H1 (cell line): ENCODE results near the gene AP2A2. TPM values are rescaled to one million over a fixed set of nuclear protein-coding genes. Genes with fewer than 3 reads are reported as not detected.

Source experiments
- CTCF ChIA-PET: fragments of 300-600 bp; sonication (Branson Sonifier 250); formaldehyde crosslinking; loops from one replicate; lab custom pipeline; 2021; ENCODE audit not compliant: partially characterized antibody; lab: Charles Lee
- POLR2A ChIA-PET: fragments of 300-600 bp; sonication (Branson Sonifier 250); formaldehyde crosslinking; loops from one replicate; lab custom pipeline; 2021; ENCODE audit warnings: inconsistent platforms; ENCODE audit not compliant: partially characterized antibody; lab: Charles Lee
- DNase-seq, 2 experiments: peaks; one replicate each; pipeline versions ENCODE4 v3.0.0 to v3.0.0-alpha.2; 2010 to 2022; ENCODE audit warnings: low spot score in 2 of 2, low read depth in 1 of 2, mixed read lengths in 1 of 2
- FAIRE-seq: peaks from 2 replicates; lab custom pipeline; 2011; peaks lifted over from hg19 to GRCh38; lab: Jason Lieb, UNC
- H2AFZ ChIP-seq: 2 replicates; pipeline ENCODE4 v1.8.1; 2012; ENCODE audit warnings: low read length, inconsistent platforms
- H2AK5ac ChIP-seq: 2 replicates; pipeline ENCODE4 v1.6.1; 2013; ENCODE audit warnings: low read depth, low read length
- H2BK120ac ChIP-seq: replicated peaks from 2 replicates; pipeline ENCODE3; 2013; ENCODE audit warnings: low read depth, low read length, inconsistent platforms
- H2BK12ac ChIP-seq: 2 replicates; pipeline ENCODE4 v1.6.1; 2013; ENCODE audit warnings: low read depth, low read length
- H2BK15ac ChIP-seq: 2 replicates; pipeline ENCODE4 v1.6.1; 2013; ENCODE audit warnings: low read length
- H2BK20ac ChIP-seq: 2 replicates; pipeline ENCODE4 v1.6.1; 2013; ENCODE audit warnings: low read length
- H2BK5ac ChIP-seq: 2 replicates; pipeline ENCODE4 v1.6.1; 2013; ENCODE audit warnings: low read depth, low read length
- H3K14ac ChIP-seq: 2 replicates; pipeline ENCODE4 v1.6.1; 2013; ENCODE audit warnings: inconsistent platforms; ENCODE audit not compliant: insufficient read length
- H3K18ac ChIP-seq: 2 replicates; pipeline ENCODE4 v1.6.1; 2013; ENCODE audit warnings: low read length; ENCODE audit errors: extremely low read depth
- H3K23ac ChIP-seq: 2 replicates; pipeline ENCODE4 v1.6.1; 2013; ENCODE audit warnings: inconsistent platforms; ENCODE audit not compliant: insufficient read length
- H3K23me2 ChIP-seq: 2 replicates; pipeline ENCODE4 v1.6.1; 2013; ENCODE audit warnings: low read depth, low read length
- H3K27ac ChIP-seq: 2 replicates; pipeline ENCODE4 v1.6.1; 2011; ENCODE audit warnings: low read depth, low read length, inconsistent platforms
- H3K27me3 ChIP-seq, 4 experiments: replicated peaks in 1 of 4; 1 replicate in 1 of 4; 2 replicates in 3 of 4; pipeline versions ENCODE4 v1.6.1 to v1.8.1; 2011 to 2013; ENCODE audit warnings: low read length in 3 of 4, mild to moderate bottlenecking in 3 of 4, inconsistent platforms in 2 of 4, mixed read lengths in 2 of 4, moderate library complexity in 1 of 4; ENCODE audit not compliant: control insufficient read depth in 3 of 4, insufficient read depth in 3 of 4; ENCODE audit errors: extremely low read depth in 1 of 4
- H3K36me3 ChIP-seq, 4 experiments: 2 replicates each; pipeline versions ENCODE4 v1.6.1 to v1.8.1; 2011 to 2013; ENCODE audit warnings: mild to moderate bottlenecking in 4 of 4, low read length in 3 of 4, moderate library complexity in 2 of 4, control low read depth in 1 of 4, inconsistent platforms in 1 of 4; ENCODE audit not compliant: insufficient read depth in 4 of 4, control insufficient read depth in 2 of 4
- H3K4ac ChIP-seq: replicated peaks from 2 replicates; pipeline ENCODE3; 2013; ENCODE audit warnings: low read length, low read depth, mixed read lengths, inconsistent platforms; ENCODE audit not compliant: insufficient read length
- H3K4me1 ChIP-seq, 4 experiments: replicated peaks in 1 of 4; 1 replicate in 1 of 4; 2 replicates in 3 of 4; pipeline versions ENCODE4 v1.6.1 to v1.8.1; 2011 to 2013; ENCODE audit warnings: low read length in 3 of 4, inconsistent platforms in 2 of 4, mixed read lengths in 1 of 4; ENCODE audit not compliant: insufficient read depth in 4 of 4, control insufficient read depth in 3 of 4
- H3K4me2 ChIP-seq, 2 experiments: 2 replicates each; pipeline versions ENCODE4 v1.6.1 to v1.8.1; 2011 to 2013; ENCODE audit warnings: low read depth in 2 of 2, low read length in 2 of 2, control low read depth in 1 of 2, inconsistent platforms in 1 of 2, mild to moderate bottlenecking in 1 of 2; ENCODE audit not compliant: insufficient read depth in 1 of 2
- H3K4me3 ChIP-seq, 4 experiments: fragments of 200-600, 300-600 bp in 1 of 4; sonication (generic), shearing (Covaris generic), sonication (Bioruptor Twin) in 1 of 4; 2 replicates each; pipeline versions ENCODE4 v1.5.1 to v1.8.1; 2011 to 2016; ENCODE audit warnings: low read length in 4 of 4, low read depth in 3 of 4, control low read depth in 2 of 4, inconsistent platforms in 2 of 4, mild to moderate bottlenecking in 2 of 4, mixed read lengths in 1 of 4, moderate library complexity in 1 of 4; ENCODE audit not compliant: insufficient read depth in 2 of 4; ENCODE audit errors: extremely low read depth in 1 of 4
- H3K56ac ChIP-seq: replicated peaks from 2 replicates; pipeline ENCODE3; 2013; ENCODE audit warnings: low read depth, mild to moderate bottlenecking, mixed read lengths, low read length, inconsistent platforms; ENCODE audit not compliant: insufficient read length
- H3K79me1 ChIP-seq: 2 replicates; pipeline ENCODE4 v1.6.1; 2013; ENCODE audit warnings: low read depth, low read length, control low read depth
- H3K79me2 ChIP-seq, 2 experiments: 2 replicates each; pipeline versions ENCODE4 v1.6.1 to v1.8.1; 2012 to 2013; ENCODE audit warnings: low read length in 2 of 2, mild to moderate bottlenecking in 2 of 2, inconsistent platforms in 1 of 2; ENCODE audit not compliant: insufficient read depth in 2 of 2, control insufficient read depth in 1 of 2
- H3K9ac ChIP-seq, 4 experiments: replicated peaks in 1 of 4; 1 replicate in 1 of 4; 2 replicates in 3 of 4; pipeline versions ENCODE4 v1.6.1 to v1.8.1; 2011 to 2013; ENCODE audit warnings: low read depth in 3 of 4, low read length in 3 of 4, control low read depth in 2 of 4, mild to moderate bottlenecking in 2 of 4, moderate library complexity in 2 of 4, inconsistent platforms in 1 of 4; ENCODE audit errors: extremely low read depth in 1 of 4
- H3K9me3 ChIP-seq, 2 experiments: 2 replicates each; pipeline versions ENCODE4 v1.6.1 to v1.8.1; 2012 to 2013; ENCODE audit warnings: mild to moderate bottlenecking in 2 of 2, moderate library complexity in 2 of 2, control low read depth in 1 of 2, inconsistent platforms in 1 of 2, low read depth in 1 of 2, low read length in 1 of 2, mixed read lengths in 1 of 2; ENCODE audit not compliant: insufficient read depth in 2 of 2
- H4K20me1 ChIP-seq, 2 experiments: replicated peaks in 1 of 2; 2 replicates each; pipeline versions ENCODE3 to v1.8.1; 2011 to 2013; ENCODE audit warnings: inconsistent platforms in 2 of 2, low read length in 2 of 2, mild to moderate bottlenecking in 1 of 2; ENCODE audit not compliant: insufficient read depth in 2 of 2, control insufficient read depth in 1 of 2
- H4K5ac ChIP-seq: 2 replicates; pipeline ENCODE4 v1.6.1; 2013; ENCODE audit warnings: low read length, low read depth, mixed read lengths, inconsistent platforms; ENCODE audit not compliant: insufficient read length
- H4K8ac ChIP-seq: 2 replicates; pipeline ENCODE4 v1.8.0; 2013; ENCODE audit warnings: mild to moderate bottlenecking, moderate library complexity, low read length, inconsistent platforms; ENCODE audit not compliant: insufficient read depth; ENCODE audit errors: extremely low read depth
- H4K91ac ChIP-seq: replicated peaks from 2 replicates; pipeline ENCODE3; 2013; ENCODE audit warnings: low read length, mixed read lengths, inconsistent platforms; ENCODE audit not compliant: insufficient read length
- BRCA1 ChIP-seq: IDR thresholded peaks from 2 replicates; pipeline ENCODE4 v1.6.1; 2012; ENCODE audit warnings: low read depth, low read length, improper control_type of control experiment
- CREB1 ChIP-seq: IDR thresholded peaks from 2 replicates; pipeline ENCODE4 v1.6.1; 2012; ENCODE audit warnings: inconsistent platforms
- SUZ12 ChIP-seq: fragments of 200-600 bp; sonication (generic); IDR thresholded peaks from 2 replicates; pipeline ENCODE4 v1.6.1; 2012; ENCODE audit warnings: mild to moderate bottlenecking, inconsistent platforms, low read length, moderate library complexity, mixed read lengths
- ZNF274 ChIP-seq: IDR thresholded peaks from 2 replicates; pipeline ENCODE4 v1.7.0; 2012; ENCODE audit warnings: low read length, borderline replicate concordance; ENCODE audit errors: extremely low read depth
- WGBS, 2 experiments: shearing (Covaris generic) in 1 of 2; methylation state at CpG; one replicate each; pipeline versions ENCODE4 v1.1.6 to v1.1.7; 2013 to 2015; ENCODE audit warnings: low lambda C conversion rate in 2 of 2, mixed read lengths in 2 of 2, inconsistent platforms in 1 of 2, low coverage in 1 of 2, missing lambda C conversion rate in 1 of 2; ENCODE audit not compliant: insufficient replicate concordance in 2 of 2, insufficient coverage in 1 of 2, insufficient read length in 1 of 2; ENCODE audit errors: extremely low coverage in 1 of 2, missing lambda C conversion rate in 1 of 2; 5-methylcytosine and 5-hydroxymethylcytosine counted together
- polyA plus RNA-seq, 7 experiments: library from polyadenylated mRNA; depleted of rRNA in 3 of 7; stranded (reverse) in 5 of 7; unstranded in 2 of 7; fragments of >200 nt in 5 of 7; fragments of 200-250 nt in 2 of 7; gene quantifications; 1 replicate in 5 of 7; 2 replicates in 1 of 7; 4 replicates in 1 of 7; pipeline versions ENCODE4 v1.2.1 to v1.2.3, GENCODE V29; 2011 to 2013; ENCODE audit warnings: missing spikeins in 2 of 7, mixed read lengths in 2 of 7
- total RNA-seq: library from RNA; stranded (reverse); fragmentation: NEBNext Ultra II Directional; extraction: Animal tissue kit (Norgen Biotek cat#: 25700); gene quantifications from 2 replicates; pipeline ENCODE4 v1.2.1, GENCODE V29; 2021
- TF ChIP-seq, protein P1 (sequence below): IDR thresholded peaks from 2 replicates; pipeline ENCODE4 v1.6.1; 2012; ENCODE audit warnings: low read length, inconsistent platforms

The AP2A2 gene
- total and polyA plus RNA-seq, 2 of the 8 experiments (the other 6 are each of a cell fraction or from before 2014, with no cell fraction given) = 50.0 to 65.0 TPM

DNA sequence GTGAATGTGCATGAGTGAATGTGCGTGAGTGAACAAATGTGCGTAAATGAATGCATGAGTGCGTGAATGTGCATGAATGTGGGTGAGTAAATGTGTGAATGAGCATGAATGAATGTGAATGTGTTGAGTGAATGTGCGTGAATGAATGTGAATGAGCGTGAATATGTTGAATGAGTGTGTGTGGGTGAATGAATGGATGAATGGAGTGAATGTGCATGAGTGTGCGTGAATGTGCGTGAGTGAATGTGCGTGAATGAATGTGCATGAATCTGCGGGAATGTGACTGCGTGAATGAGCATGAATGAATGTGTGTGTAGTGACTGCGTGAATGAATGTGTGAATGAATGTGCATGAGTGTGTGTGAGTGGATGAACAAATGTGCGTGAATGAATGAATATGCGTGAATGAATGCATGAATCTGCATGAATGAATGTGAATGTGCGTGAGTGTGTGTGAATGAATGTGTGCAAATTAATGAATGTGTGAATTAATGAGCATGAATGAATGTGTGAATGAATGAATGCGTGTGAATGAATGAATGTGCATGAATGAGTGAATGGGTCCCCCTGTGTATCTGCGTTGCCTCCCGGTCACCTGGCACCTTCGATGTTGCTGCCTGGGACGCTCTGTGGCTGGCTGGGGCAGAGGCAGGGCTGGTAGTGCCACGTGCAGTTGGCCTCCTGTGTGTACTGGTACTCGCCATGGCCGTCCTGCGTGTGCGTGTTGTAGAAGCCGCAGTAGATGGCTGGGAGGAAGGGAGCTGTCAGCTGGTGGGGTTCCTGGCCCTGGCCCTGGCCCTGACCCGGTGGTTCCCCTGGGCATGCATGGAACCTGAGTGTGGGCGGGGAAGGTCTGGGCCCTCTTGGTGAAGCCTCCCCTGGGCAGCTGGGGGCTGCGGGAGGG is 97.5 kb downstream of the AP2A2 start:
- H3K36me3 ChIP-seq = no peaks in the 10 kb centered on the region; a peak in 1 of 8 replicates
- ChIA-PET CTCF (interaction anchor here (0.8 kb wide), 1 partner anchor 28 kb away, joined by 3 read pairs; no protein-coding TSS in a partner anchor), POLR2A (no interaction called here)
- H3K56ac ChIP-seq = peak overlapping the region; percentile 71
- 0 out of 7 replicates have a peak overlapping the region, but pooled peaks of 1 of the 4 experiments have one; percentile 47 for H3K9ac ChIP-seq
- H3K23me2 ChIP-seq = peaks cover 5% of the 10 kb centered on the region
- peaks cover 0 to 2% (median 0%) of the 10 kb centered on the region in 4 experiments; a peak in 1 of 7 replicates for H3K4me1 ChIP-seq
- H2BK12ac ChIP-seq = no peak overlapping the region; the same call in 1 of the 2 replicates
- peak overlapping the region; percentile 1 for H4K91ac ChIP-seq
- H2BK15ac ChIP-seq = no peak overlapping the region
- no peak overlapping the region for H4K5ac ChIP-seq
- H3K4ac ChIP-seq = no peak overlapping the region
- no peak overlapping the region for H2AFZ ChIP-seq
- DNase-seq (no peak), FAIRE-seq (no peak)
- H3K9me3 ChIP-seq = no peaks in the 10 kb centered on the region
- H3K27me3 ChIP-seq = no peaks in the 10 kb centered on the region
- no peak overlapping the region for H4K8ac ChIP-seq
- 89 to 99% methylated on average over 12 to 28 of the region's 28 CpGs for WGBS, 2 experiments
- H3K4me2 ChIP-seq = no peak overlapping the region
- H2BK120ac ChIP-seq = no peak overlapping the region
- H3K79me1 ChIP-seq = no peaks in the 10 kb centered on the region
- H3K23ac ChIP-seq = no peak overlapping the region
- H3K79me2 ChIP-seq = no peaks in the 10 kb centered on the region
- no peak overlapping the region; the same call in 1 of the 2 replicates for H2BK20ac ChIP-seq
- H2BK5ac ChIP-seq = 0 out of 2 replicates have a peak overlapping the region, but pooled peaks have one; percentile 14
- no peak overlapping the region for H3K4me3 ChIP-seq
- no peak overlapping the region for H3K27ac ChIP-seq
- H4K20me1 ChIP-seq = peaks cover 0 to 8% of the 10 kb centered on the region in 2 experiments
- no peak overlapping the region for H3K18ac ChIP-seq
- peak overlapping the region; percentile 82; the same call in 1 of the 2 replicates for H2AK5ac ChIP-seq
- H3K14ac ChIP-seq = peak overlapping the region; percentile 77
- TF ChIP-seq ZNF274 = no peak
- TF ChIP-seq, protein P1, sequence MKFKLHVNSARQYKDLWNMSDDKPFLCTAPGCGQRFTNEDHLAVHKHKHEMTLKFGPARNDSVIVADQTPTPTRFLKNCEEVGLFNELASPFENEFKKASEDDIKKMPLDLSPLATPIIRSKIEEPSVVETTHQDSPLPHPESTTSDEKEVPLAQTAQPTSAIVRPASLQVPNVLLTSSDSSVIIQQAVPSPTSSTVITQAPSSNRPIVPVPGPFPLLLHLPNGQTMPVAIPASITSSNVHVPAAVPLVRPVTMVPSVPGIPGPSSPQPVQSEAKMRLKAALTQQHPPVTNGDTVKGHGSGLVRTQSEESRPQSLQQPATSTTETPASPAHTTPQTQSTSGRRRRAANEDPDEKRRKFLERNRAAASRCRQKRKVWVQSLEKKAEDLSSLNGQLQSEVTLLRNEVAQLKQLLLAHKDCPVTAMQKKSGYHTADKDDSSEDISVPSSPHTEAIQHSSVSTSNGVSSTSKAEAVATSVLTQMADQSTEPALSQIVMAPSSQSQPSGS = no peak
- TF ChIP-seq BRCA1 = no peak
- no peak for TF ChIP-seq SUZ12
- no peak for TF ChIP-seq CREB1
